Activated CD4-positive, CD25-positive, alpha-beta regulatory T cell treated with anti-CD3 and anti-CD28 coated beads, Interleukin-2, amount 50 U/mL, for 24 hours (primary cell): ENCODE results near the gene RNF135.
"Not testable (repeated sequence)": the region's sequence is repeated elsewhere in the genome, so short reads cannot be mapped to it uniquely, and the experiment has no call there.

Source experiments
- ATAC-seq, 2 donors: fragments of 150-1000 bp; cut with Tn5 transposase; one replicate each; pipeline ENCODE4 v1.10.0; 2021; ENCODE audit warnings: mild to moderate bottlenecking in 1 of 2, moderate library complexity in 1 of 2

RNF135 gene

DNA sequence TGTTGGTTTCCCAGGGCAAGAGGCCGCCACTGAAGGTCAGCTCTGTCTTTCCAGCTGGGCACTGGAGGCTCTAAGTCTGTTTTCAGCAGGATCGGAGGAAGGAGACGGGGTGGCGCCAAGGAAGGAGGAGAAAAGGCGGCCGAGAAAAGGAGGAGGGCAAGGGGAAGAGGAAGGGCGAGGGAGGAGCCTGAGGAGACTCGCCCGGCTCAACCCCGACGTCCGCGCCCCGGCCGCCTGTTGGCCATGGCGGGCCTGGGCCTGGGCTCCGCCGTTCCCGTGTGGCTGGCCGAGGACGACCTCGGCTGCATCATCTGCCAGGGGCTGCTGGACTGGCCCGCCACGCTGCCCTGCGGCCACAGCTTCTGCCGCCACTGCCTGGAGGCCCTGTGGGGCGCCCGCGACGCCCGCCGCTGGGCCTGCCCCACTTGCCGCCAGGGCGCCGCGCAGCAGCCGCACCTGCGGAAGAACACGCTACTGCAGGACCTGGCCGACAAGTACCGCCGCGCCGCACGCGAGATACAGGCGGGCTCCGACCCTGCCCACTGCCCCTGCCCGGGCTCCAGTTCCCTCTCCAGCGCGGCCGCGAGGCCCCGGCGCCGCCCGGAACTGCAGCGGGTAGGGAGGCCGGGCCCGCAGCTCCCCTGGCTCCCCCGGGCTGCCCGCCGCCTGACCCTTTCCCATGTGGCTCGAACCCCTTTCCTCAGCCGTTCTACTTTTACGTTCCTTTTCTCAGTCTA is at the start of gene RNF135:
Gene RNF135, plus strand, starts transcription at position 209 of the 737 bp plus-strand sequence. Its CDS starts 35 bp downstream, at position 244.
- ATAC-seq: peak; percentile 80

DNA sequence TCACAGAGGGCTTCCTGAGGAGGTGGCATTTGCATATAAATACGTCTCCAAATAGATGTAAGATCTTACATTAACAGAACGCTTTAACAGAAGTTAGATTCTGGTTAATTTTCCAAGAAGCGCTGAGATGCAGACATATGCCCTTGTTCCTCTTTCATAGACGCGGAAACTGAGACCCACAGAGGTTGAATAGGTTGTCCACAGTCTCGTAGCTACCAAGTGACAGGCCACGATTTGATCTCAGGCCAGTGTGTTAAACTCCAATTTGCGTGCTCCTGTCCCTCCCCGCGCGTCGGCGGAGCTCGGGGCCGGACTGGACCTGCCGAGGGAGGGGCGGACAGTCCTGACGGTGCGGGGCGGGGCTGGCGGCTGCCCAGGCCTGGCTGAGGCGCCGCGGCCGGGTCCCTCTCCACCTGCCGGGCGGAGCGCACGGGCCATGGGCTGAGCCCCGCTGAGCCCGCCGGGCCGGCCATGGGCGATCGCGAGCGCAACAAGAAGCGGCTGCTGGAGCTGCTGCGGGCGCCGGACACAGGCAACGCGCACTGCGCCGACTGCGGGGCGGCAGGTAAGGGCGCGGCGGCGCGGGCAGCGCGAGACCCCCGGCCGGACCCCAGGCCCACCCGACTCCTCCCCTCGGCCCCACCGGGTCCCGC is 49.2 kb upstream of the RNF135 start, which contains the start of gene ADAP2:
Gene ADAP2, plus strand, starts transcription at position 402 of the 653 bp plus-strand sequence. Its CDS starts 70 bp downstream, at position 472.
- ATAC-seq: peak; percentile 13 to 48

- ATAC-seq: peak; percentile 30 to 32
Measured at GRCh38 chr17:30922235-30923030, 48.4 kb upstream of the RNF135 start.

DNA sequence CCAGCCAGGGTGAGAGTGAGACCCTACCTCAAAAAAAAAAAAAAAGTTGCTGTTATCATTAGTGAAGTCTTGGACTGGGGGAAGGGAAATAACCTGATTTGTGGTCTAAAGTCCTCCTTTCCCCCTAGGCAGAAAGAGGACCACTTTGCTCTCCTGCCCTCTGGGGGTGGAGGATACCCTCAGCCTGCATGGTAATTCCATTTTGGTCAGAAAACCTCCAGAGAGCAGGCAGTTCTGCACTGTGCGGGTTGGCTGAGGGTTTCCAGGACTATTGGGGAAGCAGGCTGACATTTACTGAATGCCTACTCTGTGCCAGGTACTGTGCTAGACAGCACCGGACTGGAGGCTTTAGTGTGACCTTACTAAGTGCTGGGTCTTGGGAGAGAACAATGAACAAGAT is 46.5 kb upstream of the RNF135 start:
- no peak for ATAC-seq

DNA sequence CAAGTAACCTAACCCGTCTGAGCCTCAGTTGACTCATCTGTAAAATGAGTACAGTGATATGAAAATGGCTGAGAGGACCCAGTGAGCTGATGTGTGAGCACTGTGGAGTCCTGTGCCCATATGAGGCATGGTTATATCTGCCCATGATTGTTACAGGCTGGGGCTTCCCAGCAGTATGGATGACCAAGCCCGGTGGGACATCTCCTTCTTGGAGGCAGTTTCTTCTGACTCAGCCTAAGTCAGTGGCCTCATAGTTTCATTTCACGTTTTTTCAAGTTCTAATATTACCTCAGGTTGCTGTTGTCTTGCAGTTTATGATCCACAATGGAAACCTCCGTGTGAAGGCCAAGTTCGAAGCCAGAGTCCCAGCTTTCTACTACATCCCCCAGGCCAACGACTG is 44.3 kb upstream of the RNF135 start:
- no peak for ATAC-seq

GRCh38 chr17:30927756-30928155 is 43.1 kb upstream of the RNF135 start:
- ATAC-seq: no peak

- ATAC-seq: no peak
Measured at GRCh38 chr17:30928584-30928983, 42.3 kb upstream of the RNF135 start.

DNA sequence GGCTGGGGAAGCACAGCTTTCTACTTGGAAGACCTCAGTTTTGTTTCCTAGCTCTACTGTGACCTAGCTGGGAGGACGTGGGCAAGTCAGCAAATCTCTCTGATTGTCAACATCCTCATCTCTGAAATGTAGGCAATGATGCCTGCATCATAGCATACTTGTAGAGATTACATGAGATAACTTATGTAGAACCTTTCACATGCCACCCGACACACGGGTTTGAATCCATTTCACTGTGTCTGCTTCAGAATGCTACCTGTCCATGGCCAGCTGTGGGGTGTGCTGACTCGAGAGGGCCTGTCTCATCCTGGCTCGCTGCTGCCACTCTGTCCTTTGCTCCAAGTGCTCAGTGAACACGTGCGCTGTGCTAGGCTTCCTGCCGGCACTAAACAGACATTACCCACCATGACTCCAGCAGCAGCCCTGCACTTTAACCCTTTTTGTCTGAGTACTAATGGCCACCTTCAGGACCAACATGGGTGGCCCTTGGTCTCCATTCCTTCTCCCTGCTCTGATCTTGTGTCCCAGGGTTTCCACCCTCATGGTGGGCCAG is 41.7 kb upstream of the RNF135 start:
- ATAC-seq: no peak

- not testable (repeated sequence) for ATAC-seq
Measured at GRCh38 chr17:30929861-30930260, 41.0 kb upstream of the RNF135 start.

DNA sequence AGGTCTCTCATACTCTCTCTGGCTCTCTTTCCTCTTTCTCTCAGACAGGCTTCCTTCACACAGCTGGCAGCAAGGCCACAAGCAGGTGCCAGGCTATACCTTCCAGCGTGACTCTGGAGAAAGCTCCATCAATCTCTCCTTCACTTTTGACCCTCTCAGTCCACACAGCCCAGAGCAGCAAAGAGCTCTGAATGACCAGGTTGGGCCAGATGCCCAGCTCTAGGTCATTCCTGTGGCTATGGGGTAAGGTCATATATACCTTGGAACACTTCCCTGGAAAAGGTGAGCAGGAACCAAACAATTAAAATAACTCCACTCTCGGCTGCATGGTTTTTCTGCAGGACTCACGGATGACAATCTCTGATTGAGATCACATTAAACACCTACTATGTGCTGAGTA is 40.3 kb upstream of the RNF135 start:
- ATAC-seq: no peak

- not testable (repeated sequence) for ATAC-seq
Measured at GRCh38 chr17:30931582-30931981, 39.3 kb upstream of the RNF135 start.

GRCh38 chr17:30933966-30934365 is 36.9 kb upstream of the RNF135 start:
- ATAC-seq: no peak

GRCh38 chr17:30939051-30939689 is 31.7 kb upstream of the RNF135 start:
- peak; percentile 43 to 56 for ATAC-seq

DNA sequence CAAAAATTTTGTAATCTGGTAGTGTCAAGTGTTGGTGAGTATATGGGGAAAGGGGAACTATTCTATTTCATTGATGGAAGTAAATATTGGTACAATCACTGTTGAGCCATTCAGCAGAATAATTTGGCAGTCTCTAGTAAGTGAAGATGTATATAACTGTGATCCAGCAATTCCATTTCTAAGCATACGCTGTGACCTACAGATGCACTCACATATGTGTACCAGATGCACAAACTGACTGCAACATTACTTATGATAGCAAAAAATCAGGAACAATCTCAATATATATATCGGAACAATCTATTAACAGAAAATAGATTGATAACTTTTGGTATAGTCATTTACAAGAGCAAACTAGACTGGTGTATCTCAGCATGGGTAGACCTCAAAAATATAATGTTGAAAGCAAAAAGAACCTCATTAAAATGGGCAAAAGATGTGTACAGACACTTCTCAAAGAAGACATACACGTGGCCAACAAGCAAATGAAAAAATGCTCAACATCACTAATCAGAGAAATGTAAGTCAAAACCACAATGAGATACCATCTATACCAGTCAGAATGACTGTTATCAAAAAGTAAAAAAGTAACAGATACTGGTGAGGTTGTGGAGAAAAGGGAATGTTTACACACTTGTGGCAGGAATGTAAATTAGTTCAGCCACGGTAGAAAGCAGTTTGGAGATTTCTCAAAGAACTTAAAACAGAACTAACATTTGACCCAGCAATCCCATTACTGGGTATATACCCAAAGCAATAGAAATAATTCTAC is 28.3 kb upstream of the RNF135 start:
- ATAC-seq: peak in 1 of 2 donors; percentile 24

DNA sequence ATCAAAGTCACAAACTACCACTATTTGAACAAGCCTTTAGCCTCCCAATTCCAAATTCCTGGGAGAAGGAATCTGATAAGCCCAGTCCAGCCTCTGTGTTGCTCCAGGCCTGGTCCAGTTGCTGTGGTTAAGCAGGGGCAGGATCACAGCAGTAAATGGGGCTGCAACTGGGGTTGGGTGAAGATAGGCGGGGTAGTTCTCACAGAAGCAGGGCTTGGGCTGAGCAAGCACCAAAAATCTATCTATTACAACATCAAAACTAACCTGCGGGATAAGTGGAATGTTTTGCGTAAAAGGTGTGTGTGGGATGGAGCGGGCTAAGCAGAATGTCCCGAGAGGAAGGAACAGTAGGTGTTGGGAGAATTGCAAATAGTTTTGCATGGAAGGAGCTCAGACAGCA is 23.0 kb upstream of the RNF135 start:
- ATAC-seq: no peak

DNA sequence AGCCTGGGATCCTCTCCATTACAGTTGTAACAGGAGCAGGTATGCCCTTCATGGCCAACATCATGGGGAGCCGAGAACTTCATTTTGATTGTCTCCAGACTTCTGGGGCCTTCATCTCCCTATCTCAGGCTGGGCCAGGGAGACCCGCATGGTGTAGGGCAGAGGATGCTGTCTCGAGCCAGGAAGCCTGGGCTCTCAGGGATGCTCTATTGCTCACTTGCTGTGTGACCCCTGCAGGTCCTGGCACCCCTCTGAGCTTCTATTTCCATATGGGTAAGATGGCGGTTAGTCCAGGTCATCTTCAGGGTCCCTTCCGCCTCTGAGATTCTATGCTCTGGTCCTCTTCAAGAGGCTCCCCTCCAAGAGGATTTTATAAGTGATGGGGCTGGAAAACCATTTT is 20.6 kb upstream of the RNF135 start:
- ATAC-seq: no peak

GRCh38 chr17:30950669-30951399 is 20.0 kb upstream of the RNF135 start:
- no peak for ATAC-seq

GRCh38 chr17:30952638-30953393 is 18.0 kb upstream of the RNF135 start:
- no peak for ATAC-seq

DNA sequence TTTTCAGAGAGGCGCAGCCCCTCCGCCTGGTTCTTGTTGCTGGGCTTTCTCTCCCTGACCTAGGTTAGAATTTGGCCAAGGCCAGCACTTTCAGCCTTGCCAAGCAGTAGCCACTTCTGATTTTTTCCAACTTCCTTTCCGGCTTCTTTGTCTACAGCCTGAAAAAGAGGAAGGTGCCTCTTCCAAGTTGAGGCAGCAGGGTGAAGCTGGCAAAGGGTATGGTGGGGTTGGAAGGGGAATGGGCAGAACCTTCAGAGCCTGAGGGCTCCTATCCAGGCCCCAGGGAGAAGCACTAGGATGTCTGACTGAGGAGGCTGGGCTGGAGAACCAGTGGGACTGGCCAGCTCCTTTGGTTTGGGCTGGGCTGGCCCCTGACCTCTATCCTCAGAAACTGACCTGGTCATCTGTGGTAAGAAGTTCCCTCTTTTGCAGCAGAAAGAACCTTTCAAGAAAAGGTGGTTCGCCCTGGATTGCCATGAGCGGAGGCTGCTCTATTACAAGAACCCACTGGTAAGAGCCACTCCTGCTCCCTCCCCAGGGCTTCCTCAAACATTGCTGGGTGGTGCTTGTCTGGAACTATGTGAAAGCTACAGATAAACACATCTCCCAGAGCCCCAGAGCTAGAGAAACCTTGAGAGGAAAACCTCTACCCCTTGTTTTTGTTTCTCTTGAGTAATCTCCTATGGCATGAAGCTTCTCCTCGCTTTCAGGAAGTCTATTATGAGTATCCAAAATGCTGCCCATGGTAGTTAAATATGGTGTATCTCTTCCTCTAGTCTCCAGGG is 16.6 kb upstream of the RNF135 start:
- ATAC-seq: no peak
